GM20000 (cell line): ENCODE measurements around the gene RNF141.

Experiments
- DNase-seq: peaks from one replicate; pipeline ENCODE4 v3.0.0; 2012; ENCODE audit warnings: low spot score
- TF ChIP-seq, protein P1 (sequence below): IDR thresholded peaks from 2 replicates; pipeline ENCODE4 v1.5.1; 2012; ENCODE audit warnings: mild to moderate bottlenecking, control low read depth; ENCODE audit errors: extremely low read depth, missing control alignments

Gene RNF141

DNA sequence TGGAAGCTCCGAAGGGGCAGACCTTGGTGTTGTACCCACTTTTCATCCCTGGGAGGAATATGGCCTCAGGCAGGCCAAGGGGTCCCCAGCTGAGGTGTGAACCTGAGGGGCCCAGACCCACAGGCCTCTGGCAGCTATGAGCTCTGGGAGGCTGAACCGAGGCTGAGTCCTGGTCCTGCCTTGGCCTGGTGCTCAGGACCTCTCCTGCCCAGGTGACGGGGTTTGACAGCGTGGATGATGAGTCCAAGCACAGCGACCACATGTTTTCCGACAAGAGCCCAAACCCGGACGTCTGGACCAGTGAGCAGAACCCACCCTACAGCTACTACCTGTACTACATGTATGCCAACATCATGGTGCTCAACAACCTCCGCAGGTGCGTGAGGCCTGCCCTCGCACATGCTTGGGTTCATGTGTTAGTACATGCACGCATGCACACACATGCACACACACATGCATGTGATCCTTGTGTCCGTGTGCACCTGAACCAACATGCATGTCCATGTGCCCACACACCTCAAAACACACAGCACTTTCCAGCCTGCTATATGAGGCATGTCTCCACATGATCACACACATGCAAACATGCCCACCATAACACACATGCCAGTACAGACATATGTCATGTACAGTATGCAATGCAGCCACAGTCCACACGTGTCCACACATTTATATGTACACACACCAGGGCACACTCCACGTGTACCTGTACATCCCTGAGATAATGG is 40.9 kb downstream of the RNF141 start:
- TF ChIP-seq, protein P1, sequence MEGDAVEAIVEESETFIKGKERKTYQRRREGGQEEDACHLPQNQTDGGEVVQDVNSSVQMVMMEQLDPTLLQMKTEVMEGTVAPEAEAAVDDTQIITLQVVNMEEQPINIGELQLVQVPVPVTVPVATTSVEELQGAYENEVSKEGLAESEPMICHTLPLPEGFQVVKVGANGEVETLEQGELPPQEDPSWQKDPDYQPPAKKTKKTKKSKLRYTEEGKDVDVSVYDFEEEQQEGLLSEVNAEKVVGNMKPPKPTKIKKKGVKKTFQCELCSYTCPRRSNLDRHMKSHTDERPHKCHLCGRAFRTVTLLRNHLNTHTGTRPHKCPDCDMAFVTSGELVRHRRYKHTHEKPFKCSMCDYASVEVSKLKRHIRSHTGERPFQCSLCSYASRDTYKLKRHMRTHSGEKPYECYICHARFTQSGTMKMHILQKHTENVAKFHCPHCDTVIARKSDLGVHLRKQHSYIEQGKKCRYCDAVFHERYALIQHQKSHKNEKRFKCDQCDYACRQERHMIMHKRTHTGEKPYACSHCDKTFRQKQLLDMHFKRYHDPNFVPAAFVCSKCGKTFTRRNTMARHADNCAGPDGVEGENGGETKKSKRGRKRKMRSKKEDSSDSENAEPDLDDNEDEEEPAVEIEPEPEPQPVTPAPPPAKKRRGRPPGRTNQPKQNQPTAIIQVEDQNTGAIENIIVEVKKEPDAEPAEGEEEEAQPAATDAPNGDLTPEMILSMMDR, result no peak
- DNase-seq, result no peak

DNA sequence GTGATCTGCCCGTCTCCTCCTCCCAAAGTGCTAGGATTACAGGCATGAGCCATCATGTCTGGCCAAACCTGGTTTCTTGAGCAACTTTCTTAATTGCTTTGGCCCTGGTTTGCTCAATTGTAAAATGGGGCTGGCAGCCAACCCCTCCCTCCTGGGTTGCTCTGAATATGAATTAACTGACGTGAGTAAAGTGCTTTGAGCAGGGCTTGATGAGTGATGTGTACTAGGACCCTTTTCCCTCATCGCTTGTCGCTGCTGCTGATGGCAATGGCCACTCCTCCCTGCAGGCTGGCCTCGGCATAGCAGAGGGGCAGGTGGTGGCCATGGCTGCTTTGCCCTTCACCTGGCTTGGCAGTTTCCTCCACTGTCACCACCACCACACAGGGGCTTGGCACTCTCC is 41.5 kb downstream of the RNF141 start:
- TF ChIP-seq, protein P1, result no peak
- no peak for DNase-seq

DNA sequence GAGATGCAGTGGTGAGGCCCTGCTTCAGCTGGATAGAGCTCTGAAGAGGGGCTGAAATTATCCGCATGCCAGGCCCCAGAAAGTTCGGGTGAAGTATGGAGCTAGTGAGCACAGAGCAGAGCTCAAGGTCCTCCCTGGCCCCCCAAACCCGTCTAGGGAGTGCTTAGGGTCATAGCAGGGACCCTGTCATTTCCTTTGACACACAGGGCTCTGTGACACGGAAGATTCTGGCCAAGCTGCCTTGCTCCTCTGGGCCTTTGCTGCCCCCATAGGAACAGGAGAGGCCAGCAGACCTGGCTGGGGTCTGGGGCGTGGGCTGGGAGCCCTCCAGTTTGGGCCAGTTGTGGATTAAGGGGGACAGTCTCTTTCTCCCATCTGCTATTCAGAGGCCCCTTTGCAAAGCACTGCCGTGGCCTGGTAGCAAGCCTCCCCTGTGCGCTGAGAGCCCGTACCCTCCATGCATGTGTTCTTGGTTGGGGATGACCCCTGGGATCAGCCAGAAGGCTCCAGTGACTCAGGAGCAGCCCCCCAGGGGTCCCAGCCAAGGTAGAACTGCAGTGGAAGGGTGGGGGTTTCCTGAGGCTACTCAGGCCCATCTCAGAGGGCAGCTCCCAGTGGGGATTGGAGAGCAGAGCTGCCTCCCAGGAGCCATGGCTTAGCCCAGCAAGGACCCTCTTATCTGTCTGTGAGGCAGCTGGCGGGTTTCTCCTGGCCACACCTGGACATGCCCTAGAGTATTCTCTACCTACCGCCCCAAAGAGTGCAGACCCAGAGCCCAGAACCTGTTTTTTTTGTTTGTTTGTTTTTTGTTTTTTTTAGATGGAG is 42.3 kb downstream of the RNF141 start:
- DNase-seq, result no peak
- TF ChIP-seq, protein P1, result no peak

DNA sequence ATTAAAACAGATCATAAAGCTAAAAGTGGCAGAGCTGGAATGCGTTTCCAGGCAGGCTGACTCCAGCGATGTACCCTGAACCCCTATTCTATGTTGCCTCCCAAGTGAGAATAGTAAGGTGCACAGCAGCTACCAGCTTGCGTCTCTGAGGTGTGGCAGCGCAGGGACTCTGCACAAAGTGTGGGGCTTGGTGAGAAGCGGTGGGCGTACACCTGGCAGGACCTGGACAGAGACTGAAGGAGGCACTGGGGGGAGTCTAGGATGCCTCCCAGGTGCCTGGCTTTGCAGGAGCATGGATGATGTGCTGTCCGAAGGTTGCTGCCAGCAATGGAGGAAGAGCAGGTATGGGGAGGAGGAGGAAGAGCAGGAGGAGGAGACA is 43.0 kb downstream of the RNF141 start:
- TF ChIP-seq, protein P1, result no peak
- no peak for DNase-seq

DNA sequence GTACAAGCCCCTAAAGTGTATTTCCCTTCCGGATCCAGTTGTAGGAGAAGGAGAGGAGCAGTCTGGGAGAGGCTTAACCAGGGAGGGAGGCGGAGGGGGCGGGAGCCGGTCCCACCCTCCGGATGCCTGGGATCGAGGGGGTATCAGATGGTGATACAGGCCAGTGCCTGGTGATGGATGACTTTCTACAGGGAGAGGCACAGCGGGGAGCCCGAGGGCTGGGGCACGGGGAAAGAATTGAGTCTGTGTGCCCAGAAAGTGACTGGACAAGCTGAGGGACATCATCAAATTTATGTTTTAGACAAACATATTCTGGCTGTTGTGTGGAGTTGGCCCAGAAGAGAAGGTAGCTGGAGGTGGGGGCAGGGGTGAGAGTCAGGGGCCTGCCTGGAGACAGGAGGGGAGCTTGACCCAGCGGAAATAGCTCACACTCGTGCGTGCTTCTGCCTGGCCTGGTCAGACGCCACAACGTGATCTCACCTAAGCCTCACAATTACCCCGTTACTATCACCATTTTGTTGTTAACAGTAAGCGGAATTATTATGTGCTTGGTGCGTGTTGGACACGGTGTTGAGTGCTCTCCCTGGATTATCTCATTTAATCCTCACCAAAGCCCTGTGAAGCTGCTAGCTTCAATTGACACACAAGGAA is 43.5 kb downstream of the RNF141 start:
- no peak for DNase-seq
- TF ChIP-seq, protein P1, result no peak

DNA sequence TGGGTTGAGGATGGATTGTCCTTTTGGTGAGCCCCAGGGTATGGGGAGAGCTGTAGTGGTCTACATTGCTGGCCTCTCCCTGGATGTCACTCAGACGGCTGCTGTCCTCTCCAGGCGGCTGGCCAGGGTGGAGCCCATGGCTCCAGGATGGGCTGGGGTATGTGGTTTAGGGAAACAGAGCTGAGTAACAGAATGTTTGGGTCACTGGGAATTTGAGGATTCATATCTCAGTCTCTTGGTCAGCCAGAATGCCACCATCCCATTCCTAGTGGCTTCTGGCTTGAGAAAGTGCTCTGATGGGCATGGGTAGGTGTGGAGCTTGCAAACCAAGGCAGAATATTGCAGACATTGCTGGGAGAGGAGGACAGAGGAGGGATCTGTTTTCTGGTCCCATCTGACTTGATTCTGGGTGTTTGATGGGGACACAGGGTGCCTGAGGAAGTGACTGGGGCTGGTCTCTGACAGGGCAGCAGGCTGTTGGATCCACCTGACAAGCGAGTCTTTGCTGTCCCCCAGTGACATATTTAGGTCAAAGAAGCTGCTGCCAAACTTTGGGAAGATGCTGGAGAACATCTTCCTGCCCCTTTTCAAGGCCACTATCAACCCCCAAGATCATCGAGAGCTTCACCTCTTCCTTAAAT is 44.6 kb downstream of the RNF141 start:
- TF ChIP-seq, protein P1, result no peak

More for the DNA sequence above, 44.6 kb downstream of the RNF141 start:
- no peak for DNase-seq
